B cell (primary cell): Measurements from ENCODE around the gene TOP3B.

ENCODE experiments used
- EZH2 ChIP-seq: IDR thresholded peaks from 2 replicates; pipeline ENCODE4 v1.6.1; 2012; ENCODE audit warnings: borderline replicate concordance, low read depth, mild to moderate bottlenecking, moderate library complexity, low read length; ENCODE audit not compliant: insufficient read depth, poor library complexity, severe bottlenecking
- TF ChIP-seq, protein P1 (sequence below): fragments of 200-600 bp; IDR thresholded peaks from one replicate; pipeline ENCODE4 v1.8.0; 2022; ENCODE audit warnings: antibody characterized with exemption, mild to moderate bottlenecking

DNA sequence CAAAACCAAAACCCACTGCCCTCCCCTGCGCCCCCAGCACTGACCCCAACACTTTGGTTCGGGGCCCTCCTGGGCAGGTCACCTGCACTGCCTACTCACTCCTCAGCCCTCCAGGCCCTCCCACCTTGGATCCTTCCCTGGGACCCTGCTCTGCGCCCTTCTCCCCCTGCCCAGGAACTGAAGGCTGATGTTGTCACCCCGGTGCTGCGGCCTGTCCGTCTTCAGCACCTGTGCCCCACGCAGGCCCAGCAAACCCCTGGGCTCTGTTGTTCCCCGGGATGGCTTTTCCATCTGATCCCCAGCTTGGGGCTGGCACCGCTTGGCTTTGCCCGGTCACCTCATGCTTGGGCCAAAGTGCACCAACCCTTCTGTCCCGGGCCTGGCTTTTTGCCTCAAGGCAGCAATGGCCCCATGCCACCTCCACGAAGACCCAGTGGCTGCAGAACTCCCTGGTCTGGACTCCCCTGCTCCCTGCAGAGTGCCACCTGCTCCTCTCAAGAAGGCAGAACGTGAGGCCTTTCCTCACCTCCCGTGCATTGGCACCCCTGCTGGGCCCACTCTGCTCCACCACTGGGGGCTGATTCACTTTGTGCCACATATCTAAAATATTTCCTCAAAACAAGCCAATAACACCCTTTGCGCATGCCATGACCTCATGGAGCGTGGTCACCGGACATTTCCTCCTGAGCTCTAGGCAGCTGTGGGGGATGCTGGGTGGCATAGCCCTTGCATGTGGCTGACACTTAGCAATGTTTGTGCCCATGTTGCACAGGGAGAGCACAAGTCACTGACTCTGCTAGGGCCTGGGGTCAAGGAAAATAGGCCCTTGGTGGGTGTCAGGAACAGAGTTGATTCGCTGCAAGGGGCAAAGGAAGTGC lies 38.8 kb downstream of the TOP3B start:
- TF ChIP-seq, protein P1, sequence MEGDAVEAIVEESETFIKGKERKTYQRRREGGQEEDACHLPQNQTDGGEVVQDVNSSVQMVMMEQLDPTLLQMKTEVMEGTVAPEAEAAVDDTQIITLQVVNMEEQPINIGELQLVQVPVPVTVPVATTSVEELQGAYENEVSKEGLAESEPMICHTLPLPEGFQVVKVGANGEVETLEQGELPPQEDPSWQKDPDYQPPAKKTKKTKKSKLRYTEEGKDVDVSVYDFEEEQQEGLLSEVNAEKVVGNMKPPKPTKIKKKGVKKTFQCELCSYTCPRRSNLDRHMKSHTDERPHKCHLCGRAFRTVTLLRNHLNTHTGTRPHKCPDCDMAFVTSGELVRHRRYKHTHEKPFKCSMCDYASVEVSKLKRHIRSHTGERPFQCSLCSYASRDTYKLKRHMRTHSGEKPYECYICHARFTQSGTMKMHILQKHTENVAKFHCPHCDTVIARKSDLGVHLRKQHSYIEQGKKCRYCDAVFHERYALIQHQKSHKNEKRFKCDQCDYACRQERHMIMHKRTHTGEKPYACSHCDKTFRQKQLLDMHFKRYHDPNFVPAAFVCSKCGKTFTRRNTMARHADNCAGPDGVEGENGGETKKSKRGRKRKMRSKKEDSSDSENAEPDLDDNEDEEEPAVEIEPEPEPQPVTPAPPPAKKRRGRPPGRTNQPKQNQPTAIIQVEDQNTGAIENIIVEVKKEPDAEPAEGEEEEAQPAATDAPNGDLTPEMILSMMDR = no peak
- no peak for TF ChIP-seq EZH2
